Loucy (cell line): ENCODE results near the gene FHIT.

Experiments
- EZH2phosphoT487 ChIP-seq: fragments of 200-600 bp; IDR thresholded peaks from 2 replicates; pipeline ENCODE4 v1.6.1; 2018; ENCODE audit warnings: antibody characterized with exemption, mild to moderate bottlenecking, moderate library complexity, borderline replicate concordance
- TF ChIP-seq, protein P1 (sequence below): fragments of 200-600 bp; sonication (generic); conservative IDR thresholded peaks from 2 replicates; pipeline ENCODE4 v1.5.1; 2014; ENCODE audit warnings: mild to moderate bottlenecking, antibody characterized with exemption, low read length

- TF ChIP-seq EZH2phosphoT487: no peak
- TF ChIP-seq, protein P1, sequence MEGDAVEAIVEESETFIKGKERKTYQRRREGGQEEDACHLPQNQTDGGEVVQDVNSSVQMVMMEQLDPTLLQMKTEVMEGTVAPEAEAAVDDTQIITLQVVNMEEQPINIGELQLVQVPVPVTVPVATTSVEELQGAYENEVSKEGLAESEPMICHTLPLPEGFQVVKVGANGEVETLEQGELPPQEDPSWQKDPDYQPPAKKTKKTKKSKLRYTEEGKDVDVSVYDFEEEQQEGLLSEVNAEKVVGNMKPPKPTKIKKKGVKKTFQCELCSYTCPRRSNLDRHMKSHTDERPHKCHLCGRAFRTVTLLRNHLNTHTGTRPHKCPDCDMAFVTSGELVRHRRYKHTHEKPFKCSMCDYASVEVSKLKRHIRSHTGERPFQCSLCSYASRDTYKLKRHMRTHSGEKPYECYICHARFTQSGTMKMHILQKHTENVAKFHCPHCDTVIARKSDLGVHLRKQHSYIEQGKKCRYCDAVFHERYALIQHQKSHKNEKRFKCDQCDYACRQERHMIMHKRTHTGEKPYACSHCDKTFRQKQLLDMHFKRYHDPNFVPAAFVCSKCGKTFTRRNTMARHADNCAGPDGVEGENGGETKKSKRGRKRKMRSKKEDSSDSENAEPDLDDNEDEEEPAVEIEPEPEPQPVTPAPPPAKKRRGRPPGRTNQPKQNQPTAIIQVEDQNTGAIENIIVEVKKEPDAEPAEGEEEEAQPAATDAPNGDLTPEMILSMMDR: no peak
These were observed 177.6 kb downstream of the FHIT start for GRCh38 chr3:61073566-61074165.
